Endodermal cell (in vitro differentiated cells): ENCODE measurements around the gene DNAJC8. TPM values are rescaled to one million over a fixed set of nuclear protein-coding genes. Genes with fewer than 3 reads are reported as not detected.

Experiments
- DNase-seq: peaks from one replicate; pipeline ENCODE4 v3.0.0-alpha.2; 2017
- H3K27ac ChIP-seq: 2 replicates; pipeline ENCODE4 v1.5.1; 2013; ENCODE audit warnings: mild to moderate bottlenecking, low read depth, low read length, moderate library complexity
- H3K27me3 ChIP-seq: 2 replicates; pipeline ENCODE4 v1.6.1; 2013; ENCODE audit warnings: mild to moderate bottlenecking, low read length, moderate library complexity; ENCODE audit not compliant: insufficient read depth, control insufficient read depth, poor library complexity, severe bottlenecking
- H3K36me3 ChIP-seq: 2 replicates; pipeline ENCODE4 v1.7.0; 2013; ENCODE audit warnings: mild to moderate bottlenecking, low read length, moderate library complexity; ENCODE audit not compliant: control insufficient read depth, insufficient read depth
- H3K4me1 ChIP-seq: one replicate; pipeline ENCODE4 v1.7.0; 2013; ENCODE audit warnings: low read length; ENCODE audit not compliant: control insufficient read depth, insufficient read depth
- H3K4me3 ChIP-seq: 2 replicates; pipeline ENCODE4 v1.5.1; 2013; ENCODE audit warnings: mild to moderate bottlenecking, low read length, moderate library complexity
- H3K9ac ChIP-seq: 2 replicates; pipeline ENCODE4 v1.6.1; 2013; ENCODE audit warnings: mild to moderate bottlenecking, low read length, moderate library complexity; ENCODE audit not compliant: poor library complexity, severe bottlenecking; ENCODE audit errors: extremely low read depth
- H3K9me3 ChIP-seq: 2 replicates; pipeline ENCODE4 v1.6.1; 2013; ENCODE audit warnings: mild to moderate bottlenecking, low read length, moderate library complexity; ENCODE audit not compliant: control insufficient read depth
- H3K27ac Mint-ChIP-seq: 2 replicates; pipeline ENCODE4 v1.8.0; 2020; ENCODE audit warnings: mixed read lengths
- H3K27me3 Mint-ChIP-seq: 2 replicates; pipeline ENCODE4 v1.8.0; 2021; ENCODE audit warnings: mild to moderate bottlenecking, mixed read lengths; ENCODE audit not compliant: insufficient read depth
- H3K36me3 Mint-ChIP-seq: 2 replicates; pipeline ENCODE4 v1.8.0; 2020; ENCODE audit warnings: low read depth, mixed read lengths
- H3K4me1 Mint-ChIP-seq: 2 replicates; pipeline ENCODE4 v1.8.0; 2020; ENCODE audit warnings: mixed read lengths
- H3K4me3 Mint-ChIP-seq: 2 replicates; pipeline ENCODE4 v1.8.0; 2020; ENCODE audit warnings: mild to moderate bottlenecking, moderate library complexity, mixed read lengths
- H3K9me3 Mint-ChIP-seq: 2 replicates; pipeline ENCODE4 v1.8.0; 2020; ENCODE audit warnings: mild to moderate bottlenecking, mixed read lengths
- WGBS, 2 experiments: methylation state at CpG; one replicate each; pipeline versions ENCODE4 v1.1.5 to v1.1.7; 2013; ENCODE audit warnings: missing lambda C conversion rate in 2 of 2, mixed read lengths in 1 of 2; ENCODE audit not compliant: insufficient coverage in 1 of 2, insufficient read length in 1 of 2; 5-methylcytosine and 5-hydroxymethylcytosine counted together
- total RNA-seq, 2 donors: library from RNA; stranded (reverse); fragmentation: NEBNext Ultra II Directional in 1 of 2; extraction: Animal tissue kit (Norgen Biotek cat#: 25700) in 1 of 2; gene quantifications; 2 replicates in 1 of 2; 3 replicates in 1 of 2; pipeline ENCODE4 v1.2.1, GENCODE V29; 2021
- TF ChIP-seq, protein P1 (sequence below): fragments of 200-600 bp; sonication (generic); conservative IDR thresholded peaks from 2 replicates; pipeline ENCODE4 v1.5.0; 2021; ENCODE audit warnings: antibody characterized with exemption, mild to moderate bottlenecking

DNAJC8 gene
- total RNA-seq, 2 donors from 2014 or later = 122 to 144 TPM

DNA sequence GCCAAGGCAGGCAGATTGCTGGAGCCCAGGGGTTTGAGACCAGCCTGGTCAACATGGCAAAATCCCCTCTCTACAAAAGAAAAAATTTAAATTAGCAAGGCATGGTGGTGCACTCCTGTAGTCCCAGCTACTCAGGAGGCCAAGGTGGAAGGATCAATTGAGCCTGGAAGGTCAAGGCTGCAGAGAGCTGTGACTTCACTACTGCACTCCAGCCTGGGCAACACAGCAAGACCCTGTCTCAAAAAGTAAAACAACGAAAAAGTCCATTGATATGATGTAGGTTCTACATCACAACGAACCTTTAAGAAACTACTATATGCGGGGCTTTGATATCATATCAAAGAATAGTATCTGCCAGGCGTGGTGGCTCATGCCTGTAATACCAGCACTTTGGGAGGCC is 77.2 kb downstream of the DNAJC8 start:
- no peaks in the 10 kb centered on the region for H3K4me1 Mint-ChIP-seq
- Histone ChIP-seq H3K4me1 (no peaks in the 10 kb centered on the region), H3K4me3 (no peak overlapping the region), H3K9me3 (no peaks in the 10 kb centered on the region), H3K27ac (no peak overlapping the region), H3K36me3 (no peaks in the 10 kb centered on the region), H3K9ac (no peak overlapping the region), H3K27me3 (no peaks in the 10 kb centered on the region)
- no peak overlapping the region for H3K4me3 Mint-ChIP-seq
- no peaks in the 10 kb centered on the region for H3K27me3 Mint-ChIP-seq
- DNase-seq = no peak
- WGBS, 2 experiments = 92 to 96% methylated on average over 4 of the region's 4 CpGs
- H3K9me3 Mint-ChIP-seq = no peaks in the 10 kb centered on the region
- TF ChIP-seq, protein P1, sequence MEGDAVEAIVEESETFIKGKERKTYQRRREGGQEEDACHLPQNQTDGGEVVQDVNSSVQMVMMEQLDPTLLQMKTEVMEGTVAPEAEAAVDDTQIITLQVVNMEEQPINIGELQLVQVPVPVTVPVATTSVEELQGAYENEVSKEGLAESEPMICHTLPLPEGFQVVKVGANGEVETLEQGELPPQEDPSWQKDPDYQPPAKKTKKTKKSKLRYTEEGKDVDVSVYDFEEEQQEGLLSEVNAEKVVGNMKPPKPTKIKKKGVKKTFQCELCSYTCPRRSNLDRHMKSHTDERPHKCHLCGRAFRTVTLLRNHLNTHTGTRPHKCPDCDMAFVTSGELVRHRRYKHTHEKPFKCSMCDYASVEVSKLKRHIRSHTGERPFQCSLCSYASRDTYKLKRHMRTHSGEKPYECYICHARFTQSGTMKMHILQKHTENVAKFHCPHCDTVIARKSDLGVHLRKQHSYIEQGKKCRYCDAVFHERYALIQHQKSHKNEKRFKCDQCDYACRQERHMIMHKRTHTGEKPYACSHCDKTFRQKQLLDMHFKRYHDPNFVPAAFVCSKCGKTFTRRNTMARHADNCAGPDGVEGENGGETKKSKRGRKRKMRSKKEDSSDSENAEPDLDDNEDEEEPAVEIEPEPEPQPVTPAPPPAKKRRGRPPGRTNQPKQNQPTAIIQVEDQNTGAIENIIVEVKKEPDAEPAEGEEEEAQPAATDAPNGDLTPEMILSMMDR = no peak
- no peaks in the 10 kb centered on the region for H3K36me3 Mint-ChIP-seq
- no peak overlapping the region for H3K27ac Mint-ChIP-seq

DNA sequence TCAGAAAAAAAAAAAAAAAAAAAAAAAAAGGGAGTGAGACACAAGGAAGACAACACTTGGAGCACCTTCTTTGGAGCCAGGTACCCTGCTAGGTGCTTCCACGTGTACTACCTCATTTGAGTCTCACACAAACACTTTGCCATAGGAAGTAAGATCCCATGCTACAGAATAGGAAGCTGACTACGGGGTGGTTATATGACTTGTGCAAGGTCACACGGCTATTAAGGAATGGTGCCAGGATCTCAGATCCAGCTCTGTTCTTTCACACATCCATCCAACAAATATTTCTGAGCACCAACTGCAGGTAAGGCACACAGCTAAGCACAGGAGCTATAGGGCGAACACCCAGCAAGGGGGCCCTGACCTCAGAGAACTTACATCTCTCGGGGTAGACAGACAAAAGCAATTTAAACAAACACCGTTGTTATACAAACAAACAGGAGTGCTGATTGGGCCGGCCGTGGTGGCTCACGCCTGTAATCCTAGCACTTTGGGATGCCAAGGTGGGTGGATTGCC is 78.7 kb downstream of the DNAJC8 start:
- Histone ChIP-seq H3K4me3 (no peak overlapping the region), H3K27me3 (no peaks in the 10 kb centered on the region), H3K27ac (no peak overlapping the region), H3K36me3 (no peaks in the 10 kb centered on the region), H3K9me3 (no peaks in the 10 kb centered on the region), H3K4me1 (no peaks in the 10 kb centered on the region), H3K9ac (no peak overlapping the region)
- Mint-ChIP-seq H3K9me3 (no peaks in the 10 kb centered on the region), H3K4me1 (no peaks in the 10 kb centered on the region), H3K27ac (no peak overlapping the region), H3K27me3 (no peaks in the 10 kb centered on the region), H3K36me3 (no peaks in the 10 kb centered on the region), H3K4me3 (no peak overlapping the region)
- WGBS, 2 experiments = 91 to 96% methylated on average over 7 to 9 of the region's 9 CpGs
- TF ChIP-seq, protein P1 = no peak
- DNase-seq = no peak

Other genes starting within 250 kb of the DNAJC8 start
- gene EYA3, start 144.4 kb downstream of the DNAJC8 start, total RNA-seq = 10 to 100 TPM; 29.3 to 32.8 TPM
- gene PTAFR, start 56.3 kb downstream of the DNAJC8 start, total RNA-seq = under 1 TPM; 0.58 to 0.77 TPM
- gene ATP5IF1, start 3.1 kb upstream of the DNAJC8 start, total RNA-seq = 100 to 1,000 TPM; 182 to 222 TPM
- gene SESN2, start 26.5 kb upstream of the DNAJC8 start, total RNA-seq = 10 to 100 TPM; 12.3 to 15.2 TPM
- gene MED18, start 96.0 kb upstream of the DNAJC8 start, total RNA-seq = 10 to 100 TPM; 15.5 to 18.4 TPM
- 10 to 100 TPM; 49.9 to 65.0 TPM for gene PHACTR4, start 136.7 kb upstream of the DNAJC8 start, total RNA-seq